HuH-7 (cell line): ENCODE results near the gene NDUFV1.
"Not testable (repeated sequence)": the region's sequence is repeated elsewhere in the genome, so short reads cannot be mapped to it uniquely, and the experiment has no call there.

Experiments used
- DNase-seq: peaks from one replicate; pipeline ENCODE4 v3.0.0; 2011; ENCODE audit warnings: low spot score

NDUFV1 gene

DNA sequence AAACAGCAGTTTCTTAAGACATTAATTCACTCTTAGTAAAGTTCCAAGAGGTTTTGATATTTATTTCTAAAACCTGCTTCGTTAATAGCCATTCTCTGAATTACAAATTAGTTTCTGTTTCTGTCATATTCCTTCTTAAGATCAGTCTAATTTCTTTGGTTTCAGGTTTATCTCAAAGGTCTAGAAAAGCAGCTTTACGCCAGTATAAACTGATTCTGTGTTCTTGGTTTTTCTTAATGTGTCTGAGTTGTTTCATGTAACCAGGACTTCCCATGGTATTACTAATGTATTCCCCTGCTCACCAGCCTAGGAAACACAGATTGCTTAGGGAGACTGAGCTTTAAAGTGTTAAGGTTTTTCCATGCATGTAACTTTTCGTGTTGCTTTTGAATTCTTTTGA is 50.6 kb downstream of the NDUFV1 start:
- DNase-seq: no peak

- DNase-seq: not testable (repeated sequence)
Measured at GRCh38 chr11:67659651-67660165, 53.0 kb downstream of the NDUFV1 start.

- DNase-seq: not testable (repeated sequence)
Measured at GRCh38 chr11:67660752-67661151, 54.0 kb downstream of the NDUFV1 start.
